Astrocyte of the cerebellum (primary cell): ENCODE data around the gene TSPY10.
"Not testable (repeated sequence)": the region's sequence is repeated elsewhere in the genome, so short reads cannot be mapped to it uniquely, and the experiment has no call there.

ENCODE experiments used
- DNase-seq: peaks from one replicate; pipeline ENCODE4 v3.0.0-alpha.2; 2011; ENCODE audit warnings: low read depth
- H3K4me3 ChIP-seq: 2 replicates; pipeline ENCODE4 v1.5.1; 2011; ENCODE audit warnings: mild to moderate bottlenecking, low read depth, low read length, moderate library complexity
- in situ Hi-C: cut with HindIII; loops from 2 replicates; pipeline ENCODE4 v1.10.0; 2017; ENCODE audit warnings: low sequenced_read_pairs

The TSPY10 gene, protein sequence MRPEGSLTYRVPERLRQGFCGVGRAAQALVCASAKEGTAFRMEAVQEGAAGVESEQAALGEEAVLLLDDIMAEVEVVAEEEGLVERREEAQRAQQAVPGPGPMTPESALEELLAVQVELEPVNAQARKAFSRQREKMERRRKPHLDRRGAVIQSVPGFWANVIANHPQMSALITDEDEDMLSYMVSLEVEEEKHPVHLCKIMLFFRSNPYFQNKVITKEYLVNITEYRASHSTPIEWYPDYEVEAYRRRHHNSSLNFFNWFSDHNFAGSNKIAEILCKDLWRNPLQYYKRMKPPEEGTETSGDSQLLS

DNA sequence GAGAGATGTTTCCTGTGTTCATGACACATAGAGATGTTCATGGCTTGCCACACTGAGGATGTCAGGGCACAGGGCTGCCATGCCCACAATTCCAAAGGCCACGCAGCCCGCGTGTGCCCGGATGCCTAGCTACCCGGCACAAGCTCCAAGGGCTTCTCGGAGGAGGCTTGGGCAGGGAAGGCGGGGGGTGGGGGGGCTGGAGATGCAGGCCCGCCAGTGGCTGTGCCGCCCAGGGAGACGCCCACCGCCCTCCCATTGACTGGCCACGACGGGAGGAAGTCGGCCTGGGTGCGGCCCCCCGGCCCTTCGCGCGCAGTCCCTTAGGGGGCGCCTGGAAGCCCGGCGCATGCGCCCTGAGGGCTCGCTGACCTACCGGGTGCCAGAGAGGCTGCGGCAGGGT lies at the start of gene TSPY10:
TSS of gene TSPY10 (plus strand) at position 301 of the 400 bp plus-strand sequence. CDS start at position 347, 46 bp downstream.
- H3K4me3 ChIP-seq, in situ Hi-C loops, DNase-seq: not testable (repeated sequence)

DNA sequence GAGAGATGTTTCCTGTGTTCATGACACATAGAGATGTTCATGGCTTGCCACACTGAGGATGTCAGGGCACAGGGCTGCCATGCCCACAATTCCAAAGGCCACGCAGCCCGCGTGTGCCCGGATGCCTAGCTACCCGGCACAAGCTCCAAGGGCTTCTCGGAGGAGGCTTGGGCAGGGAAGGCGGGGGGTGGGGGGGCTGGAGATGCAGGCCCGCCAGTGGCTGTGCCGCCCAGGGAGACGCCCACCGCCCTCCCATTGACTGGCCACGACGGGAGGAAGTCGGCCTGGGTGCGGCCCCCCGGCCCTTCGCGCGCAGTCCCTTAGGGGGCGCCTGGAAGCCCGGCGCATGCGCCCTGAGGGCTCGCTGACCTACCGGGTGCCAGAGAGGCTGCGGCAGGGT lies 40.7 kb upstream of the TSPY10 start, which contains the start of gene TSPY9:
TSS of gene TSPY9 (plus strand) at position 301 of the 400 bp plus-strand sequence. CDS start at position 347, 46 bp downstream.
- DNase-seq, in situ Hi-C loops, H3K4me3 ChIP-seq: not testable (repeated sequence)

DNA sequence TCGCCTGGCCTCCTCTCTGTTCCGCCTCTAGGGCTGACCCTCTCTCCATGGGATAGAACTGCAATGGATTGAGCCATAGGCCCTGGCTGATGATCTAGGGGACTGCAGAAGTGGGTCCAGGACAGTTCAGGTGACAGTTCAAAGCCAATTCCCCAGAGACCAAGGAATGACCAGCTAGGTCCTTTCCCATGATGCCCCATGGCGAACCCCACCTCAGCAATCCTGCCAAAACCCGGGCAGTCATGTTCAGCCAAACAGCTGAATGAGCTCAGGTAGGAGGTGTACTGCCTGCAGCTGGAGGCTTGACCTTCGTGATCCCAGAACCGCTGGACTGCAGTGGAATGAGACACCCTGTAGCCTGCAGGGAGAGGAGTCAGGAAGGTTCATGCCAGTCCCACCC lies 23.3 kb upstream of the TSPY10 start:
- DNase-seq, in situ Hi-C loops, H3K4me3 ChIP-seq: not testable (repeated sequence)

DNA sequence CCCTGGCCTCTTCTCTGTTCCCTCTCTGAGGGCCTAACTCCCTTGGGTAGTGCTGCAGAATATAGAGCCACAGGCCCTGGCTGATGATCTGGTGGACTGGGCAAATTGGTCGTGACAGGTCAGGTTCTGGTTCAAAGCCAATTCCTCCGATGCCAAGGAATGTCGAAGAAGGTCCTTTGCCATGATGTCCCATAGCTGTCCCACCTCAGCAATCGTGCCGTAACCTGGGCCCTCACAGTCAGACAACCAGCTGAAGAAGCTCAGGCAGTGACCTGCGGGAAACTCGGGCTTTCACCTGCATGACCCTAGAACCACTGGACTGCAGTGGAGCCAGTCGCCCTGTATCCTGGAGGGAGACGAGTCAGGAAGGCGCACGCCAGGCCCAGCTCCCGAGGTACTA lies 11.4 kb upstream of the TSPY10 start:
- DNase-seq, in situ Hi-C loops, H3K4me3 ChIP-seq: not testable (repeated sequence)
